Chondrocyte (in vitro differentiated cells): ENCODE results near the gene CERCAM. TPM values are rescaled to one million over a fixed set of nuclear protein-coding genes. Genes with fewer than 3 reads are reported as not detected.

ENCODE experiments used
- DNase-seq: peaks from one replicate; pipeline ENCODE4 v3.0.0; 2021; ENCODE audit warnings: mixed read lengths, low spot score
- H3K27ac Mint-ChIP-seq: one replicate; pipeline ENCODE4 v1.8.0; 2021; ENCODE audit warnings: mild to moderate bottlenecking, moderate library complexity, mixed read lengths; ENCODE audit not compliant: unreplicated experiment
- H3K27me3 Mint-ChIP-seq: 2 replicates; pipeline ENCODE4 v1.8.0; 2021; ENCODE audit warnings: low read depth, mixed read lengths
- H3K36me3 Mint-ChIP-seq: 2 replicates; pipeline ENCODE4 v1.8.0; 2021; ENCODE audit warnings: low read depth, mixed read lengths
- H3K4me1 Mint-ChIP-seq: 2 replicates; pipeline ENCODE4 v1.8.0; 2021; ENCODE audit warnings: low read depth, mild to moderate bottlenecking, mixed read lengths
- H3K4me3 Mint-ChIP-seq: one replicate; pipeline ENCODE4 v1.8.0; 2021; ENCODE audit warnings: mild to moderate bottlenecking, moderate library complexity, mixed read lengths; ENCODE audit not compliant: unreplicated experiment
- H3K9me3 Mint-ChIP-seq: 2 replicates; pipeline ENCODE4 v1.8.0; 2021; ENCODE audit warnings: low read depth, mixed read lengths
- total RNA-seq: library from RNA; stranded (reverse); gene quantifications from 3 replicates; pipeline ENCODE4 v1.2.1, GENCODE V29; 2021
- TF ChIP-seq, protein P1 (sequence below): fragments of 200-600 bp; sonication (generic); IDR thresholded peaks from 2 replicates; pipeline ENCODE4 v1.5.0; 2021; ENCODE audit warnings: antibody characterized with exemption, mild to moderate bottlenecking, moderate library complexity

Gene CERCAM
- total RNA-seq, 1 donor from 2014 or later: 280 TPM

DNA sequence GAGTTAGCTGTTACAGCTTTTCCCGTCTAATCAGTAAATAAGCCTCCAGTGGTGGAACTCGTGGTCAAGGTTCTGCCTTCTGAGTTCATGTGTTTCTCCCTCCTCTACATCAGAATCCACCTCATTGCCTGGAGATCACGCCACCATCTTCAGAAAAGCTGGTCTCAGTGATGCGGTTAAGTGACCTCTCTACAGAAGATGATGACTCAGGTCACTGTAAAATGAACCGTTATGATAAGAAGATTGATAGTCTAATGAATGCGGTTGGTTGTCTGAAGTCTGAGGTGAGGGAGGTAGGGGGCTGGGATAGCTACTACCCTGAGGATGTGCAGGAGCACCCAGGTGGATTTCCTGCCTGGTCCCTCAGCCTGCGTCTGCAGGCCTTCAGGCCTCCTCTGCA, 48.4 kb downstream of the CERCAM start:
- DNase-seq: no peak
- H3K27ac Mint-ChIP-seq: no peak overlapping the region

DNA sequence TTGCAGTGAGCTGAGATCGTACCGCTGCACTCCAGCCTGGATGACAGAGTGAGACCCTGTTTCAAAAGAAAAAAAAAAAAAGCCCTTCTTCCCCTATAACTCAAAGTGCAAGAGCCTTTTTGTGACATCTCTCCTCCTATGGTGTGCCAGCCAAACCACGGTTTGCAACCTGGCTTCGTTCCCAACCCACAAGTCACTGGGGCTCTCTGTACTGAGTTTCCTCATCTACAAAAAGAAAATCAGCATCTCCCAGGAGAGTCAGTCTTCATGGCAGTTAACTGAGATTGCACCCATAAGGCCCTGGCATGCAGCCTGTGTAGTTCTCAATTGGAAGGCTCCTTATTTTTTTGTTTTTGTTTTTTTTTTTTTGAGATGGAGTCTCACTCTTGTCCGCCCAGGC, 49.9 kb downstream of the CERCAM start:
- Mint-ChIP-seq H3K4me1 (peaks cover 3% of the 10 kb centered on the region), H3K9me3 (no peaks in the 10 kb centered on the region)

More for the DNA sequence above, 48.4 kb downstream of the CERCAM start:
- Mint-ChIP-seq H3K27me3 (no peaks in the 10 kb centered on the region), H3K9me3 (no peaks in the 10 kb centered on the region), H3K36me3 (peaks cover 13% of the 10 kb centered on the region), H3K4me1 (peaks cover 3% of the 10 kb centered on the region), H3K4me3 (no peak overlapping the region)
- TF ChIP-seq, protein P1, sequence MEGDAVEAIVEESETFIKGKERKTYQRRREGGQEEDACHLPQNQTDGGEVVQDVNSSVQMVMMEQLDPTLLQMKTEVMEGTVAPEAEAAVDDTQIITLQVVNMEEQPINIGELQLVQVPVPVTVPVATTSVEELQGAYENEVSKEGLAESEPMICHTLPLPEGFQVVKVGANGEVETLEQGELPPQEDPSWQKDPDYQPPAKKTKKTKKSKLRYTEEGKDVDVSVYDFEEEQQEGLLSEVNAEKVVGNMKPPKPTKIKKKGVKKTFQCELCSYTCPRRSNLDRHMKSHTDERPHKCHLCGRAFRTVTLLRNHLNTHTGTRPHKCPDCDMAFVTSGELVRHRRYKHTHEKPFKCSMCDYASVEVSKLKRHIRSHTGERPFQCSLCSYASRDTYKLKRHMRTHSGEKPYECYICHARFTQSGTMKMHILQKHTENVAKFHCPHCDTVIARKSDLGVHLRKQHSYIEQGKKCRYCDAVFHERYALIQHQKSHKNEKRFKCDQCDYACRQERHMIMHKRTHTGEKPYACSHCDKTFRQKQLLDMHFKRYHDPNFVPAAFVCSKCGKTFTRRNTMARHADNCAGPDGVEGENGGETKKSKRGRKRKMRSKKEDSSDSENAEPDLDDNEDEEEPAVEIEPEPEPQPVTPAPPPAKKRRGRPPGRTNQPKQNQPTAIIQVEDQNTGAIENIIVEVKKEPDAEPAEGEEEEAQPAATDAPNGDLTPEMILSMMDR: no peak

DNA sequence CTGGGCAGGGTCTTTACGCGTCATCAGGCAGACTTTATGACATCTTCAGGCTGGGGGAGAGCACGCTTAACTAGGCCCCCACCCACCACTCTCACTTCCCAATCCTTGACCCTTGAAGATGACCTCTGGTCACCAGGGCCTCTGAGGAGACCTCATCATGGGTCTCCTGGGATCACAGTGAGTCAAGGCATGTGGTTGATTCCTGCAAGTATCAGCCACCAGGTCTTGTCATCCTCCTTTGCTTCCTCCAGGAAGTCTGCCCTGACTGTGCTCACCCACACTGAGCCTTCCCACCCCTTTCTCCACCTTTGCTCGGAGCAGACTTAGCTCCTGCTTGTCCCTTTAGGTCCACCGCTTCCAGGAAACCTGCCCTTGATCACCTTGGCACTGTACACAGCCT, 52.4 kb downstream of the CERCAM start:
- no peak for DNase-seq
- peaks cover 21% of the 10 kb centered on the region for H3K36me3 Mint-ChIP-seq
- TF ChIP-seq, protein P1: no peak
- no peak overlapping the region for H3K27ac Mint-ChIP-seq
- peaks cover 3% of the 10 kb centered on the region for H3K4me1 Mint-ChIP-seq
- no peaks in the 10 kb centered on the region for H3K27me3 Mint-ChIP-seq
- H3K4me3 Mint-ChIP-seq: no peak overlapping the region
- H3K9me3 Mint-ChIP-seq: no peaks in the 10 kb centered on the region

More for the DNA sequence above, 49.9 kb downstream of the CERCAM start:
- no peaks in the 10 kb centered on the region for H3K27me3 Mint-ChIP-seq
- no peak for DNase-seq
- H3K27ac Mint-ChIP-seq: no peak overlapping the region
- H3K36me3 Mint-ChIP-seq: peaks cover 13% of the 10 kb centered on the region
- TF ChIP-seq, protein P1: no peak
- H3K4me3 Mint-ChIP-seq: no peak overlapping the region

DNA sequence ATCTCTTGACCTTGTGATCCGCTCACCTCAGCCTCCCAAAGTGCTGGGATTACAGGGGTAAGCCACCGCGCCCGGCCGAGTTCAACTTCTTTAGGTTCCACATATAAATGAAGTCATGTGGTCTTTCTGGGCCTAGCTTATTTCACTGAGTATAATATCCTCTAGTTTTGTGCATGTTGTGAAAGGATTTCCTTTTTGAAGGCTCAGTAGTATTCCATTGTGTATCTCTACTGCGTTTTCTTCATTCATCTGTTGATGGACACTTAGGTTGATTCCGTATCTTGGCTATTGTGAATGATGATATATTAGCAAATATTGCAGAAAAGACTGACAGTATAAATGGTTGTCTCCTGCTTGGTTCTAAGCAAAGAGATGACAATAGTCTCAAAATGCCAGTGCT, 55.2 kb downstream of the CERCAM start:
- H3K27ac Mint-ChIP-seq: no peak overlapping the region
- H3K4me3 Mint-ChIP-seq: no peak overlapping the region
- no peaks in the 10 kb centered on the region for H3K27me3 Mint-ChIP-seq
- no peaks in the 10 kb centered on the region for H3K9me3 Mint-ChIP-seq
- no peaks in the 10 kb centered on the region for H3K4me1 Mint-ChIP-seq
- peaks cover 20% of the 10 kb centered on the region for H3K36me3 Mint-ChIP-seq
- TF ChIP-seq, protein P1: no peak
- DNase-seq: no peak

DNA sequence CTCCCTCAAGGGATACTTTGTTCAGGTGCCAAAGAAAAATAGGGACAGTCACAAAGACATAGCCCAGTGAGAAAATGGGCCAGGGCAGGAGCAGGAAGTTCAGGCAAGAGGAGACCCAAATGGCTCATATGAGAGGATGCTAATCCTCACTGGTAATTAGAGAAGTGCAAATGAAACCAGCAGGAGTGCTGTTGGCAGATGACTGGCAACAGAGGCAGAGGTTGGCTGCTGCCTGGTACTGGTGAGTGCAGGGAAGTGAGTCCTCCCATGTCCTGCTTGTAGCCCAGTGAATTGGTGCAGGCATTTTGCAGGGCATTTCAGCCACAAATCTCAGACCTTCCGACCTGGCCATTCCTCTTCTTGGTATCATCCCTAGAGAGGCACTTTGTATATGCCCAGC, 58.6 kb downstream of the CERCAM start:
- no peak overlapping the region for H3K4me3 Mint-ChIP-seq
- H3K27me3 Mint-ChIP-seq: no peaks in the 10 kb centered on the region
- H3K27ac Mint-ChIP-seq: no peak overlapping the region
- TF ChIP-seq, protein P1: no peak
- no peaks in the 10 kb centered on the region for H3K9me3 Mint-ChIP-seq
- DNase-seq: no peak
- no peaks in the 10 kb centered on the region for H3K4me1 Mint-ChIP-seq
- peaks cover 29% of the 10 kb centered on the region for H3K36me3 Mint-ChIP-seq
